ENCODE measurements around the gene MRPL40.

The MRPL40 gene

DNA sequence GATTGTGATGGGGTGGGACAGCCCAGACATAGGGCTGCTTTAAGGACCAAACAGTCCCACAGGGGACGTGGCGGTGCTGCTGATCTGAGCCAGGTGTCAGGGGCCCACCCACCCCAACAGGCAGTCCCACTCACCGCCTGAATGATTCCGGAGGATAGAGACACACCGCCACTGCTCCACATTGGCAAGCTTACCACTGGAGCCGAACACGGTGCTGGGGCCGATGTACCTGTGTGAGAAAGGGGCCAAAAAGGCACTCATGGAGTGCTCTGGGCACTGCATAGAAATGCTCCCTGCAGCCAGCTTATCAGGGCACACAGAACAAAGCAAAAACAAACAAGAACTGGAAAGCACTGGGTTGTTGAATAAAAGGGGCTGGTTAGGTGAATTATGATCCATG is 26.7 kb upstream of the MRPL40 start:
- in situ Hi-C loops (cut with HindIII; ENCODE audit: low sequenced_read_pairs), result no loop called here
- TF ChIP-seq CTCF (IDR thresholded peaks at IDR 0.05; ENCODE audit: low read depth, low read length, missing control alignments), result no peak
- H3K4me3 ChIP-seq (ENCODE audit: low read depth, low read length), result no peak overlapping the region
- DNase-seq (ENCODE audit: low read depth), result no peak

GRCh38 chr22:19406281-19406811 is 26.0 kb upstream of the MRPL40 start:
- no peak for TF ChIP-seq CTCF (IDR thresholded peaks at IDR 0.05; ENCODE audit: low read depth, low read length, missing control alignments)
- no peak for DNase-seq (ENCODE audit: low read depth)
- no peak overlapping the region for H3K4me3 ChIP-seq (ENCODE audit: low read depth, low read length)
- in situ Hi-C loops (cut with HindIII; ENCODE audit: low sequenced_read_pairs), result no loop called here

GRCh38 chr22:19406846-19407245 is 25.5 kb upstream of the MRPL40 start:
- in situ Hi-C loops (cut with HindIII; ENCODE audit: low sequenced_read_pairs), result no loop called here
- no peak for DNase-seq (ENCODE audit: low read depth)
- no peak overlapping the region for H3K4me3 ChIP-seq (ENCODE audit: low read depth, low read length)
- TF ChIP-seq CTCF (IDR thresholded peaks at IDR 0.05; ENCODE audit: low read depth, low read length, missing control alignments), result no peak

- no peak overlapping the region for H3K4me3 ChIP-seq (ENCODE audit: low read depth, low read length)
- no peak for DNase-seq (ENCODE audit: low read depth)
- TF ChIP-seq CTCF (IDR thresholded peaks at IDR 0.05; ENCODE audit: low read depth, low read length, missing control alignments), result no peak
- in situ Hi-C loops (cut with HindIII; ENCODE audit: low sequenced_read_pairs), result no loop called here
Observed at GRCh38 chr22:19407649-19408606, 24.4 kb upstream of the MRPL40 start.

- no peak for DNase-seq (ENCODE audit: low read depth)
- no peak overlapping the region for H3K4me3 ChIP-seq (ENCODE audit: low read depth, low read length)
- TF ChIP-seq CTCF (IDR thresholded peaks at IDR 0.05; ENCODE audit: low read depth, low read length, missing control alignments), result no peak
- in situ Hi-C loops (cut with HindIII; ENCODE audit: low sequenced_read_pairs), result no loop called here
Observed at GRCh38 chr22:19410941-19411689, 21.2 kb upstream of the MRPL40 start.

GRCh38 chr22:19411690-19412045 is 20.7 kb upstream of the MRPL40 start:
- TF ChIP-seq CTCF (IDR thresholded peaks at IDR 0.05; ENCODE audit: low read depth, low read length, missing control alignments), result no peak
- H3K4me3 ChIP-seq (ENCODE audit: low read depth, low read length), result no peak overlapping the region
- no peak for DNase-seq (ENCODE audit: low read depth)
- in situ Hi-C loops (cut with HindIII; ENCODE audit: low sequenced_read_pairs), result no loop called here

All from astrocyte of the cerebellum (primary cell).